Measurements from ENCODE around the gene CYP3A4.
"Not testable (repeated sequence)": the region's sequence is repeated elsewhere in the genome, so short reads cannot be mapped to it uniquely, and the experiment has no call there.

Gene CYP3A4

DNA sequence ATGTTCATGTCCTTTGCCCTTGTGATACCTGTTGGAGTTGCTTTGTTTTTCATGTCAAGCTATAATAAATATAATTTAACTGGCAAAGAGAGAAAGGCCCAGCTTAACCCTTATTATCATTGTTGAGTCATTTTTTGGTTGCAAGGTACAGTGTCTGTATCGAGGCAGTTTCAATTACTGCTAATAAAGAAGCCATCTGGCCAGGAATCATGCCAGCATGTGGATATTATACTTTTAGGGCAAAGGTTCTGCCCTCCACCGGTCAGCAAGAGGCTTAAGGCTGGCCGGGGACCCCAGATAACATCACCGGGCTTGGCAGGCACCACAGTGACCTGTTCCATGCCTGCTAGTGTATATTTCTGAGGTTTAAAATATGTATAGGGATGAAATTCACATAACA, 9.0 kb upstream of the CYP3A4 start:
- no peak for DNase-seq (ENCODE audit: low spot score)

DNA sequence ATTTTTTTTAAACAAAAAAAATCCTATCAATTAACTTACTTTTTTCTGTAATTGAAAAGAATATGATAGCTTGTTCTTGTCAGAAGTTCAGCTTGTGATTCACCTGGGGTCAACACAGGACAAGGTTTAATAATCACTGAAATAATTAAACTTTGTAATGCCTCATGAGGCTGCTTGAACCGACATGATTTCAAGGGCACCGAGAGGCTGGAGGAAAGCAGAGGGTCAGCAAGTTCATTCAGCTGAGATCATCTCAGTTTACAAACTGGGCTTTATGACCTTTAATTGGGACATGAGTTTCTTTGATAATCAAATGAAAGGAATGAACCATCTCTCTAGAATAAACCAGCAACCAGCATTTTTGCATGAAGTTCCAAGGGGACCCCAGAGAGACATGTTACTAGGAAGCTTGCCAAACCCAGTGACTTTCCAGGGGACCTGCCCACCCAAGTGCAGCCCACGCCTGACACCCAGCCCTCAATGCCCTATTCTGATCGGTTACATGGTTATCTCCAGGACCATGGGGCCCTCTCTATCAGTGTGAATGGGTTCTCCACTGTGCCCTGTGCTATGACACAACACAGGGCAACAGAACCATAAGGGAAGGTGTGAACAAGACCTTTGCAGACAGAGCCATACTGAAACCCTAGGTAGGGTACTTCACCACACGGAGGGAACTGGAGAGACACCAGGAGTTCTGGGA, 7.8 kb upstream of the CYP3A4 start:
- DNase-seq (ENCODE audit: low spot score), result no peak

DNA sequence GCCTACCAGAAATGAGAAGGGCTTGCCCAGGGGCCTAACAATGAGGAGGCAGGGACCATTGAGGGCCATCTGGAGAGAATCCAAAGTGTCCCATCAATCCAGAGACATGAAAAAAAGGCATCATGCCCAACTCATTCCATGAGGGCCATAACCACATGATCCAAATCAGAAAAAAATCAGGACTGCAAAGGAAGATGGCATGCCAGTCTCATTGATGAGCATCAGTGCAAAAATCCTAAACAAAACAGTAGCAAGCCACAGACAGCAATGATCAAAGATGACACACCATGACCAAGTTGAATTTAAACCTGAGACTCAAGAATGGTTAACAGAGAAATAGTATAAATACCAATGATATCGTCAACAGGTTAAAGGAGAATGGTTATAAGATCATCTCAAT, 7.0 kb upstream of the CYP3A4 start:
- no peak for DNase-seq (ENCODE audit: low spot score)

DNA sequence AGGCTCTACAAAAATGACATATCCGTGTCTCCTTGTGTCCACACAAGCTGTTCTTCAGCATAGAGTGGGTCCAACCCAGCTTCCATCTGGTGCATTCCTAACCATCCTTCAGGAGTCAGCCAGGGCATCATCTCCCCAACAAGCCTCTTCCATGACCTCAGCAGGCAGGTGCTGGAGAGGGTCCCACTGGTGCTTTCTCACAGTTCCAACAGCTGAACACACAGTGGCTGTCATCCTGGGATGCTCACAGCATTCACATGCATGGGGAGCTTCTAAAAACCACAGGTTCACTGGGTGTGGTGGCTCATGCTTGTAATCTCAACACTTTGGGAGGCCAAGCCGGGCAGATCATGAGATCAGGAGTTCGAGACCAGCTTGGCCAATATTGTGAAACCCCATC, 6.4 kb upstream of the CYP3A4 start:
- no peak for DNase-seq (ENCODE audit: low spot score)

DNA sequence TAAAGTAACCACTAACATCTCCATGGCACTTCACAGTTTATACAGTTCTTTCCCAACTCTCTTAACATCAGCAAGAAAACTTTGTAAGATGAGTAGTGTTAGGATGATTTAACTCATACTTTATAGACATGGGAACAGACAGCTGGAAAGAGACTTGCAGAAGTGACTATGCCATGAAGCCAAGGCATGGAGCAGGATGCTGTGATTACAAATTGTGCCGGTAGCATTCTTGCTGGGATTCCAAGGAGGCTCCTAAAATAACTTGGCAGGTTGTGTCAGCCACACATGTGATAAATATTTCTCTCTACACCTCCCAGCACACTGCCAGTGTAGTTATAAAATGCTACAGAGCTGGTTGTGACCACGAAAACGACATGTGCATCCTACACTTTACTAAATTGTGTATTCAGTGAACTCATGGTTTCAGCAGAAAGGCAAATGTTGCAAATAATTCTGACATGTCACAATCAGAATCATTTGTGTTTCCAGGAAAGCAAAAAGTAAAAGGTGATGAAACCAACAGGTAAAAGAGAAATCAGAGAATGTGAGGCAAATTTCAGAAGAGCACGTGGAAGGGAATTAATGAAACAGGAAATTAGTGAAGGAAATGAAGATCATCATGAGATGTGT, 5.6 kb upstream of the CYP3A4 start:
- no peak for DNase-seq (ENCODE audit: low spot score)

DNA sequence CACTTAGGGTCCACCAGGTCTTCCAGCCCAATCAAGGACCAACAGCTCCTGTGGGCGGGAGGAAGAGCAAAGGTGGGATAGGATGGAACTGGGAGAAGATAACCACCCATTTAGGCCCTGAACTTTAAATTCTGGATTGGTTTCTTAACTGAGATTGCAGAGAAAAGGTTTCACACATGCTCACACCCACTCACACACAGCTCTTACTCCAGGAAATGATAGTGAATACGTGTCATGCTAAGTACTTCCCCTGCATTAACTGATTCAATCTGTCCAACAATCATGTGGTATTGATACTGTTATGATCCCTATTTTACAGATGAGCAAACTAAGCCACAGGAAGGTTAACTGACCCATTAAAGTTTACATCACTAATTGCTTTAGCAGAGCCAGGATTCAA, 4.6 kb upstream of the CYP3A4 start:
- no peak for DNase-seq (ENCODE audit: low spot score)

DNA sequence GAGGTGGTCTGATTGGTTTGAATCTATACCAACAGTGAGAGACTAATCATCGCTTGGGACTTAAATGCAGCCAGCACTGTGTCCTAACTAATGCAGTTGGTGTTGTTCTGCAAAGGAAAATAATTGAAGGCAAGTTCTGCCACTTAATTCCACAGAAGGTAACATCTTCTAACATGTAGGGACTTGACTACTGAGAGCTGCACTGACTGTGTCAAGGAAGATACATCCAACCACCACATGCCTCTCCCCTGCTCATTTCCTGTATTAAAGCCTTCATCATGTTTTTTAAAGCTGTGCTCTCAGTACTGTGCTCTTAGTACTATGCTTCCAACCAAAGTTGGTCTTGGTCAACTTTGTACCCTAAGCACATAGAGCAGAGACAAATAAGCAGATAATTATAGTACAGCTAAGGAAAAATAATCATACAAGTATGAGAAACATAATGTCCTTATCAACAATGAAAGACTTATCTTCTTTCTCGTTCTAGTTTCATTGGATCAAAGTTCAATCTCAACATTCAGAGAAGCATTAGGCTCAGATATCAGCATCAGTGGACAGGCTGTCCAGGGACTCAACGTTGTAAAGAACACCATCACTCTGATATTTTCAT, 2.8 kb upstream of the CYP3A4 start:
- no peak for DNase-seq (ENCODE audit: low spot score)

DNA sequence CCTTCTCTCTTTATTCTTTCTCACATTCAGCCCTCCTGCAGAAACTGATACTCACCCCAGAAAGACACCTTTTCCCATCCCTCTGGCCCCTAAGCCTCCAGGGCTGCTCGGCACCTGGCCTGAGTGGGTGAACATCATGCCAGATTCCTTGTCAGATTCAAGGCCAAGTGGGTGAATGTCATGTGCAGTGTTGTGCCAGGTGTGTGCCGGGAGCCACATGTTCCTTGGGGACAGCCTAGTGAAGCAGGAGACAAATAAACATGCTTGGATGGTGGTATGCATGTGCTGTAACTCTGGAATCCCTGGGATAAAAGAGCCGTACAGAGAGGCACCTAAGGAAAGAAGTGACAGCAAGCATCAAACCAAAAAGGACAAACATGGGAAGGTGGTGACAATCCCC, 1.7 kb upstream of the CYP3A4 start:
- not testable (repeated sequence) for DNase-seq (ENCODE audit: low spot score)

DNA sequence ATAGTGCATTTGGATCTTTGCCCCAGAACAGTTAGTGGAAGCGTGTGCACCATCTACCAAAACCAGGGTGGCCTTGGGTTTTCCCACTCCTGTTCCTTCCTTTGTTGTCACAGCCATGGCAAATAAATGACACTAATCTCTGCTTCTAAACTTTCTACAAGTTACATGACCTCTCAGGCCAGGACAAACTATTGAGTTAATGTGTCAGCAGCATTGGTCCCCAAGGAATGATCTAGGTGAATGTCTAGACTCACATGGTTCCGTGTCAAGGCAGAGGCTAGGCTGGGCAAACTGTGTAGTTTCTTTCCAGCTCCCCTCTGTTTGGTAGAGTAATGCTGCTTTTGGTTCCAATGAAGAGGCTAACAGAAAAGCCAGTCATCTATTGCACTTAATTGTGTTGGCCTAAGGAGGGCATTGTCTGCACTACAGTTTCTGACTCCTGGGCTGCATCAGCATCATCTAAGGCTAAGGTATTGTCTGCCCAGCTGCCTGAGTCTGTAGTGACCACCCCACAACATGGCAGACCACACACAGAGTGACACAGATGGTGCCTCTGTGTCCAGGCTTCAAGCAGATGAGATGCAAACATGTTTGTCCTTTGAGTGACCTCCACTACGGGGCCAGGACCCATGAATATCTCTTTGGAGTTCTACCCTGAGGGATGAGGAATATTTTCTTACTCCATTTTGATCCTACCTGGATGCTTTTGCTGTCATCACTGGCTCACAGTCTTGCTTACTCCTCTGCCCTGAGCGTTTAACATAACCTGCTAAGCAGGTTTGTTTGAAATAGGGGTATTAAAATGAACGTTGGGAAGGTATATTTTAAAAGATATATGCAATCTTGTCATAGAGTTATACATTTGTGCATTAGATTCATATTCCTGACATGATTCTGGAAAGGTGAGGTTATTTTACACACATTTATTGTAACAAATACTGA, 1.7 kb downstream of the CYP3A4 start:
- DNase-seq (ENCODE audit: low spot score), result no peak

DNA sequence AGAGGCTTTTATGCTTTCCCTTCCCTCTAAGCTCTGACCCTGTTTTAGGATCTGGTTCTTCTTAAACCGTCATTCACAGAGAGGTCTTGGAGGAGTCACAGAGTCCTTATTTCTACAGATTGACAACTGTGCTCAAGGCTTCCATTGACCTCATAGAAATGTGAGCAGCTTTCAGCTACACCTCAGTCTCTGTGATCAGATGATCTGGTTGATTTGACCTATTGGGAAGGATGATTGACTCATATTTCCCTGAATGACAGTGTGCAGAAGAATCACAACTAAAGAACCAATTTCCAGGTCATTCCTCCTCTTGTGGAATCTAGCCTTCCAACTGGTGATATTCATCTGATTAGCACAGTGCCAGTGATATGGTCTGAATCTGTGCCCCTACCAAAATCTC, 3.4 kb downstream of the CYP3A4 start:
- DNase-seq (ENCODE audit: low spot score), result no peak

DNA sequence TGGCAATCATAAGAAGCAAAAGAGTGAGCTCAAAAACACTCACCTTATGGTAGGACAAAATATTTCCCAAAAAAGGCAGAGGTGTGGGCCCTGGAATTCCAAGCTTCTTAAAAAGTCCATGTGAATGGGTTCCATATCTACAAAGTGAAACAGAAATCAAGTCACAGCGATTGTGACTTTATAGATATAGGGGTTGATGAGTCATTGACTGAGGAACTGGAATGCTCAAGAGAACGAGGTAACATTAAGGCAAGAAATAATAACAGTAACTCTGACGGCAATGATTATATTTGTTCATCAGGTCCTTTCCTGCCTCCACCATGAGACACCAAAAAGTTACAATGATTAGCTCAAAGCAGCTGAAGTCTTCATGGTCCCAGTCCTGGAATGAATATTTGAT, 4.0 kb downstream of the CYP3A4 start:
- DNase-seq (ENCODE audit: low spot score), result no peak

DNA sequence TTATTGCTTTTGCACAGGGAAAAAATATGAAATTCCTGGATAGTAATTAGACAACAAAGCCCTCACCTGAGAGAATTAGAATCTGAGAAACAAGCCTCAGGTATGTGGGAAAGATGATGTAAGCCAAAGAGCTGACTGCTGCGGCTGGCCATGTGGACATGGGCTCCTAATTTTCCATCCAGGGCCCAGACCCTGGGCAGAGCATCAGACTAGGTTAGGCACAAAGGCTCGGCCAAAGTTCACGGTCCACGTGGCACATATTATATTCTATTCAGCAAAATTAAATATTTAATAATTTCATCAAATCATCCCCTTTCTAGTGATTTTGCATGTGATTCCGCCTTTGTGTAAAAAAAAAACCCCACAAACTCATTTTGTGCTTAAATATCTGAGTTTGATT, 5.1 kb downstream of the CYP3A4 start:
- no peak for DNase-seq (ENCODE audit: low spot score)

DNA sequence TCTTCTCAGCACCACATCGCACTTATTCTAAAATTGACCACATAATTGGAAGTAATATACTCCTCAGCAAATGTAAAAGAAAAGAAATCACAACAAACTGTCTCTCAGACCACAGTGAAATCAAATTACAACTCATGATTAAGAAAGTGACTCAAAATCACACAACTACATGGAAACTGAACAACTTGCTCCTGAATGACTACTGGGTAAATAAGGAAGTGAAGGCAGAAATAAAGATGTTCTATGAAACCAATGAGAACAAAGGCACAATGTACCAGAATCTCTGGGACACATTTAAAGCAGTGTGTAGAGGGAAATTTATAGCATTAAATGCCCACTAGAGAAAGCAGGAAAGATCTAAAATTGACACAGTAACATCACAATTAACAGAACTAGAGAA, 10.6 kb downstream of the CYP3A4 start:
- not testable (repeated sequence) for DNase-seq (ENCODE audit: low spot score)

DNA sequence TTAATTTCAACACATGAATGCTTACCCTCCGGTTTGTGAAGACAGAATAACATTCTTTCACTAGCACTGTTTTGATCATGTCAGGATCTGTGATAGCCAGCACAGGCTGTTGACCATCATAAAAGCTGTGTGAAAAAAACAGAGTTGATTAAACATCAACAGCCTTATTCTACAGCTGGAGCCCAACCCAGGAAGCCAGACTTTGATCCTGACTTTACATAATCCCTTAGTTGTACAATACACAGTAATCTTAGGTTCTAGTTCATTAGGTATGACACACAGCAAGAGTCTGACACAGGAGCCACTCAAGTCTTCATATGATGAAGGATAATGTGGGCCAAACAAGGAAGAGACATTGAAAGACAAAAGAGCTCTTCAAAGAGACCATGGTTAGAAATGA, 11.4 kb downstream of the CYP3A4 start:
- no peak for DNase-seq (ENCODE audit: low spot score)

DNA sequence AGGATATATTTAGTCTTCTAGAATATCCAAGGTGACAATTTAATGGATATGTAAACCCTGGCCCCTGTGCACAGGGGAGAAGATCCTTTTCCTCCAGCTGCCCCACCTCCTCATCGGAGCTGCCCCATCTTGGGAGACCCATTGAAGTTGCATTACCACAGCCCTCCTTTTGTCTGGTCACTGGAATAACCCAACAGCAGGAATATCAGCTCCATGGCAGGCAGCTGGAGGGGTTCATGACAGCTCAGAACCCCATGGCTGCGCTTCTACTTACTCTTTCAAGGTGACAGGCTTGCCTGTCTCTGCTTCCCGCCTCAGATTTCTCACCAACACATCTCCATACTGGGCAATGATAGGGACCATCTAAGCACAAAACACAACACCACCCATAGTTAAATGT, 14.5 kb downstream of the CYP3A4 start:
- DNase-seq (ENCODE audit: low spot score), result not testable (repeated sequence)

DNA sequence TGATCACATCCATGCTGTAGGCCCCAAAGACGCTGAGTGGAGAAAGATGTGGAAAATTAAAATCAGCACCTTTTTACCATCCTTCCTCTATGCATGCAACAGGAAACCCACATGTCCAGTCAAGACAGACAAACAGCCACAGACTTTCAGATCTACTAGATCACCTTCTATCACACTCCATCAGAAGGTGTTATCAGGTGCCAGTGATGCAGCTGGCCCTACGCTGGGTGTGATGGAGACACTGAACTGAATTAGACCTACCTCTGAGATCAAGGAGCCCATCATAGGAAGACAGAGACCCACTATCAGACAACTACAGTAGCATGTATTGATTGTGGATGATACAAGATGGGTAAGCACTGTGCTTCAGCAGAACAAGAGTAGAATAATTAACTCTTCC, 15.5 kb downstream of the CYP3A4 start:
- no peak for DNase-seq (ENCODE audit: low spot score)

DNA sequence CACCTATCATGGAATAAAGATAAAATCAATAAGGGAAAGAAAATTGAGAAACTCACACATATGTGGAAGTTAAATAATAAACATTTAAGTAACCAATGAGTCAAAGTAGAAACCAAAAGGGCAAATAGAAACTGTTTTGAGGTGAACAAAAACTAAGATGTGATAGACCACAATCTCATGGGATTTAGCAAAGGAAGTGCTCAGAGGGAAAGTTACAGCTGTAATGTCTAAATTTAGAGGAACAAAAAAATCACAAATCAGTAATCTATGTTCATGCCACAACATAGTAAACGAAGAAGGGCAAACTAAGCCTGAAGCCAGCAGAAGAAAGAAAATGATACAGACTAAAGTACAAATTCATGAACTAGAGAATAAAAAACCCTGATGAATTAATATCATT, 16.3 kb downstream of the CYP3A4 start:
- DNase-seq (ENCODE audit: low spot score), result no peak

DNA sequence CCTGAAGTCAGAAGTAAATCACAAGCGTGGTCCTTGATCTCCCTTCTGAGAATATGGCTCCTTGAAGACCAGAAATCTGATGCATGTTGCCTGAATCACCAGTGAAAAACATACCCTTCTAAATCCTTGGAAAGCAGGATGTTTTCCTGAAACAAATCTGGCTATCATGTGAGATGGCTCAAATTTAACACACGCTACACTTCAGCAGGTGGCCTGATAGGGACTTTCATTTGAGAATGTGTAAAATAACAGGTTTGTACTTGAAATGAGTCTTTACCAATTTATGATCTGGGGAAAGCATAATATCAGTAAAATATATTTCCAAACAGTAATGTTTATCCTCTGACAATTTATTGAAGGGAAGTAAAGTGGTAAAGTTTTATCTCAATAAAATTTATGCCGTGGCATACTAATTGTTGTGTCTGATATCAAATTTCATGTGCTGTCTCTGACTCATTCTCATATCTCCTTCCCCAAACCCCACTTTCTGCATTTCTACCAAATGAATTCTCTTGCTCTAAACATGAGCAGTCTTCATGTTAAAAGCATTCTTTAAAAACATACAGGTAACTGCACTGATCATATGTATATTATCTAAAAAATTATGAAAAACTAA, 17.4 kb downstream of the CYP3A4 start:
- no peak for DNase-seq (ENCODE audit: low spot score)

DNA sequence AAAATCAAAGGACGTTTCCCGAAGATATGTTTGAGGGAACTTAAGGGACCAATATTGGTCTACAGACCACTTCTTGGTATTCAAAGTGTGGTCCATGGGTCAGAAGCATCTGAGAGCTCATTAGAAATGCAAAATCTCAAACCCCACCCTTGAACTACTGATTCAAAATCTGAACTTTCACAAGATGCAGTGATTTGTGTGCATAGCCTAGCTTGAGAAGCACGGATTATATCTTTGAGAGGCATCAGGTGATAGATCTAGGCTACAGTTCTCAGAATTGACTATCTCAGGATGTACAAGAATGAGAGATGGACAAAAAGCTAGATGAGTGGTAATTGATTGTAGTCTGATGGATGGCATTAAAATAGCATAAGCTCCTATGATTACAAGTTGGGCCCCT, 19.5 kb downstream of the CYP3A4 start:
- no peak for DNase-seq (ENCODE audit: low spot score)

DNA sequence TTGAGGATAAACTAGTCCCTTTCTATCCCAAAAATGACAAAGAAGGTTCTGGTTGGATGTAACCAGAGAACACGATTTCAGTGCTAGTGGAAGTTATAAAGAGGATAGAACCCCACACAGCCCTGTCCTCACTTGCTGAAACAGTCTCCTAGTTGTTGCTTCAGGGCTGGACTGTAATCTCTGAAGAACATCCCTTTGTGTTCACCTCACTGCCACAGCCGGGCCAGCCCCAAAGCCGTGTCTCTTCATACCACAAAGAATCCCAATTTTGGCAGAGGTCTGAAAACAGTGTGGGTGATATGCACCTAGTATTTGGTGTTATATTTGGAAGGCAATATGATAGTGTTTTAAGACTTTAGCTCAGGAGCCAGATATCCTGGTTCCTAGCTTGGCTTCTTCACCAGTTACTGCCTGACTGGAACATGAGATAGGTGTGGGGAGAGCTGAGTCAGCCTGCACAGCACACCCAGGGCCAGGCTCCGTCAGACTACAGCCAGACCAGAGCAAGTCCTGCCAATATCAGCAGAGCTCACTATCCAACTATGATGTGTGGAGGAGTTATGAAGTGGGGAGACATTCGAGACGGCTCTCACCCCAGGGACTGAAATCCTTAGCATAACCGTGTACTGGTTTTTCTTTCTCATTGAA, 21.2 kb downstream of the CYP3A4 start:
- DNase-seq (ENCODE audit: low spot score), result no peak

DNA sequence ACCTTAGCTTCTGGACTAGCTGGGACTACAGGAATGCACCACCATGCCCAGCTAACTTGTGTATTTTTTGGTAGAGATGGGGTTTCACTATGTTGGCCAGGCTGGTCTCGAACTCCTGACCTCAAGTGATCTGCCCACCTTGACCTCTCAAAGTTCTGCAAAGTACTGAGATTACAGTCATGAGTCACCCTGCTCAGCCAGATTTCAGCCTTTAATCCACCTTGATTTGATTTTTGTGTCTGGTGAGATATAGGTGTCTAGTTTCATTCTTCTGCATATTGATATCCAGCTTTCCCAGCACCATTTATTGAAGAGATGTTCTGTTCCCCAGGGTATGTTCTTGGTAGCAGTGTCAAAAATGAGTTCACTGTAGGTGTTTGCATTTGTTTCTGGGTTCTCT, 28.9 kb downstream of the CYP3A4 start:
- DNase-seq (ENCODE audit: low spot score), result no peak

DNA sequence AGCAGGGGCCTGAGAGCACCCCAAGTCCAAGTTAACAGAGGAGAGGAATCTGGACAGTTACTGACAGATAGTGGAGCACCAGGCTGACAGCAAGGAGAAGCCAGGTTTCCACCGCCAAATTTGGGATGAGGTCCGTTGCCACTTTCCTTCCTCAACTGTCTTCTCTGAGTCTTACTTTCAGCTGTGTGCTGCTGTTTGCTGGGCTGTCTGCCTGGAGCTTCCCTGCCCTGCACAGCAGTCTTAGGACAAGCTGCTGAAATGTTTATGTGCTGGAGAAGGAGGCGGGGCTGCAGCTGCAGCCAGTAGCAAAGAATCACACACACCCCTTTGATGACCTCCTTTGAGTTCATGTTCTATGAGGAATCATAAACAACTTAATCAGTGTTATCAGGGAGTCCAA, 31.6 kb downstream of the CYP3A4 start:
- DNase-seq (ENCODE audit: low spot score), result no peak
